Activated T-cell treated with anti-CD3 and anti-CD28 coated beads, Interleukin-2, amount 50 U/mL, for 1 hour (primary cell): ENCODE measurements around the gene ZIC4.

ENCODE experiments used
- DNase-seq: peaks from one replicate; pipeline ENCODE4 v3.0.0-alpha.2; 2020

Gene ZIC4

DNA sequence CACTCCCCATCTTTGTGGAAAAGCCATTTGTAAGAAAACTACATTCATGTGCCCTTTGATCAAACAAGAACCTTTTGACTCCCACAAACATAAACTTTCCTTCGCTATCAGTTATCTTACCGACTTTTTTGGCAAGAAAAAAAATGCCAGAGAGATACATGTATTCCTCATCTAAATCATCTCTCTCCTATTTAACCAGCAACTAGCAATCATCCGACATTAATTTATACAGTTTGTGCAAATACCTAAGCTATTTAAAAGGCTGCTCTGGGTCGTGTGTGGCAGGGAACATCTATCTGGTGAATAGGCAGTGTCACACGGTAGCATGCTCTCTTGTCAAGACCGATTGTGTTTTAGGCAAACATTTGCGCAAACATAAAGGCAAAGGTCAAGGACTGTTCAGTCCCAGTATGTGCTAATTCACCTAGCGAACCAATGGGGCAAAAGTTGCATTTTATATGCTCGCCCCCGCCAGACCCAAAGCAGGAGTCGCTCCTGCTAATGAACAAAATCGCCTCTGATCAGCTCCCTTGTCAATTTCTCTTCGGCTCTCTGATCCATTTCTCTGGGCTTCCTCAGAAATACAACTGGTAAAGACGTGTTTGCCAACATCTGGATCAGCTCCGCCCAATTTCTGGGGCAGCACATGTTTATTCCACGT is 37.7 kb downstream of the ZIC4 start:
- DNase-seq = no peak

DNA sequence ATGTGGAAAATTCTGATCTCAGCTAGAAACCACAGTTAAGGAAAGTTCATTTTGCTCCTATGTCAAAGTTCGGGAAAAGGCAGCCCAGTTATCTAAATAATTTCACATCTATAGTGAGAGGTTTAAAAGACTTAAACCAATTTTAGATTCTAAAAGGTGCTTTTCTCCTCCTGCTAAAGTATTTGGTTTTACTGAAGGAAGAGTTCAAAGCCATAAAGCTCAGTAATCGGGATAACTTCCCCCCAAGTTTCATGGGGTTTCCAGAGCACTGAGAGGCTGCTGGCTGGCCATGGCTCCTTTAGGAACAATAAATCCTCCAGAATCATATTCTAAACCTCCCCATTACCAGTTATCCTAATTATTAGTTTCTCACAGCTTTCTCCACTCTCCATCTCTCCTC is 38.2 kb downstream of the ZIC4 start:
- DNase-seq = no peak

DNA sequence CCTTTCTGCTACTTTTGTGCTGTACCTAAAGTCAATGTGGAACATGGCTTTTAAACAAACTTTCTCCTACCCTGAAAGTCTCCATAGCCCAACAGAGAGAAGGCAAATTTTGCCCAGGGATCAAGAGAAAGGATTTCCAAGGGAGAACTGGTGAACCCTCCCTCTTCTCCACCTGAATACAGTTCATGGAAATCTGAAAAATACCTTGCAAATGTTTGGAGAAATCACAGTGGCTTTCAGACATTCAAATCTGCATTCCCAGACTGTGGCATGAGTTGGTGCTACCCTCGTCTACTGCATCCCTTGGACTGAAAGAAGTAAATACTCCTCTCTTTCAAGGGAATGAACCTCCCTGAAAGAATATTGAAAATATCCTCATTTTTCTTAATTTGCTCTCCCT is 38.7 kb downstream of the ZIC4 start:
- no peak for DNase-seq

DNA sequence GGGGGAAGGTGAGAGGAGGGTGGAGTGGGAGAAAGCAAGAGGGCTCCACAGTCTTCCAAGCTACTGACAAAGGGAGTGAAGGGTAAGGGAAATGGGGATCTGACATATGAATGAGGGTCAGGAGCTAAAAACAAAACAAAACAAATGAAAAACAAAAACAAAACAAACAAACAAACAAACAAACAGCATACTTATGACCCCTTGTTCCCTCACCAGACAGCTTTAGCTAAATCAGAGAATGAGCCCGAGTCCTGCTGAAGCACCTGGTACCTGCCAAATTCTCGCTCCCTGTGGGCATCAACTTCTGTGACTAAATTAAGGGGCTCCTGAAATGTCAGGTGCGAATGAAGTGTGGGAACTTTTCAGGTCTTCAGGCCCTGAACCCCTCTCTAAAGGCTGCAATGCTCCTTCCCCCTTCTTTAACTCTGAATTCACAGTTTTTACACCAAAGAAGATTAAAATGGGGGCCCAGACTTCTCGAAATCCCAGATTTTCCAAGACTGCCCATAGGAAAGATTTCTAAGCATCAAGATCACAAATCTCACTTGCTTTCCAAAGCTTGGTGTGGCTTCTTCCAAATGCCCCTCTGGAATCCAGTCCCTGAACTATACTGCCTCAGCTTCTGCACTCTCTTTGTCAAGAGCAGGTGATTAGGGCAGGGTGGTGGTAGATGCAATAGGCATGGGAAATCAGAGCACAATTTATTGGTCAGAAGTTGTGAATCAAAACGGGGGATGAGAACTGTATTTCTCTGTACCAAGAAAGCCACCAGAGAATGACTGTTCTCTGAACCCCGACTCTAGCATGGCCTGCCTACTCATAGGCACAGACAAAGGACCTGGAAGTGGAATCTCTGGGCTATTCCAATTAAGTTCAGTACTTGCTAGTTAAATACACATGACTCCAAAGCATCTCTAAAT is 40.9 kb downstream of the ZIC4 start:
- DNase-seq = no peak

- no peak for DNase-seq
Measured at GRCh38 chr3:147364771-147365170, 41.6 kb downstream of the ZIC4 start.

- DNase-seq = no peak
Measured at GRCh38 chr3:147361454-147362420, 44.6 kb downstream of the ZIC4 start.

GRCh38 chr3:147360646-147361453 is 45.5 kb downstream of the ZIC4 start:
- DNase-seq = no peak

GRCh38 chr3:147360051-147360439 is 46.3 kb downstream of the ZIC4 start:
- no peak for DNase-seq

GRCh38 chr3:147359177-147360050 is 46.9 kb downstream of the ZIC4 start:
- no peak for DNase-seq

DNA sequence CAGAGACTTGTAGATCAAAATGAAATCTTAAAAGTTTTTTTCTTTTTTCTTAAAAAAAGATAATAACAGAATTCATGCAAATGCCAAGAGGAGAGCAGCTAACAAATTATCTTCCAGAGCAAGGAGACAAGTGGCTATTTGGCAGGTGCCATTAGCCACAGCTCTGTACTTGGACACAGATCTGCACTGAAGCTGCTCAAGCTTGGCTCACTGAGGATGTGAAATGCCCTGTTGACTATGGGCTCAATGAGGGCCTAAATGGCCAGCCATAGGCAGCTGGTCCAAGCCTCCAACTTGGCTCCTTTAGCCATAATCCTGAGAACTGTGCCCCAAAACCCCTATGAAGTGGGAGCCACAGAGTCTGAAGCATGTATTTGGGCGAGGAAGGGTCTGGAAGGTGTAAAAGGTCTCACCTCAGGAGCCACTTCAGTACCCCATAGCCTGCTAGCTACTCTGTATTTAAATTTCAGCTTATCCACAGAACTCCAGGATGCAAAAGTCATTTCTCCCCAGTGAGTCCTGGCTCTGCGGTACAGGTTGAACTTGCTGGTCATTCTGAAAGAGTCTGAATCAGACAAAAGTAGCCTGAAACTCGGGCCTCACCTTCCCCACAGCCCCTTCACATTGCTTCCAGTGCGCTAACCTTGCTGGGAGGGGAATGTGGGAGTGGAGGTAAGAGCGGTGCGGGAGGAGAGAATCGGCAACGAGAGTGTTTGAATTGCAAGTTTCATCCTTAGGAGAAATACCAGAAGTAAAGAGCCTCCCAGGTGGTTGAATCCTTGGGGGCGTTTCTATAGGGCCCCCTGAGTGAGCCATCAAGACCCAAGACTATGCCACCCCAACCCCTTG is 48.0 kb downstream of the ZIC4 start:
- DNase-seq = no peak

DNA sequence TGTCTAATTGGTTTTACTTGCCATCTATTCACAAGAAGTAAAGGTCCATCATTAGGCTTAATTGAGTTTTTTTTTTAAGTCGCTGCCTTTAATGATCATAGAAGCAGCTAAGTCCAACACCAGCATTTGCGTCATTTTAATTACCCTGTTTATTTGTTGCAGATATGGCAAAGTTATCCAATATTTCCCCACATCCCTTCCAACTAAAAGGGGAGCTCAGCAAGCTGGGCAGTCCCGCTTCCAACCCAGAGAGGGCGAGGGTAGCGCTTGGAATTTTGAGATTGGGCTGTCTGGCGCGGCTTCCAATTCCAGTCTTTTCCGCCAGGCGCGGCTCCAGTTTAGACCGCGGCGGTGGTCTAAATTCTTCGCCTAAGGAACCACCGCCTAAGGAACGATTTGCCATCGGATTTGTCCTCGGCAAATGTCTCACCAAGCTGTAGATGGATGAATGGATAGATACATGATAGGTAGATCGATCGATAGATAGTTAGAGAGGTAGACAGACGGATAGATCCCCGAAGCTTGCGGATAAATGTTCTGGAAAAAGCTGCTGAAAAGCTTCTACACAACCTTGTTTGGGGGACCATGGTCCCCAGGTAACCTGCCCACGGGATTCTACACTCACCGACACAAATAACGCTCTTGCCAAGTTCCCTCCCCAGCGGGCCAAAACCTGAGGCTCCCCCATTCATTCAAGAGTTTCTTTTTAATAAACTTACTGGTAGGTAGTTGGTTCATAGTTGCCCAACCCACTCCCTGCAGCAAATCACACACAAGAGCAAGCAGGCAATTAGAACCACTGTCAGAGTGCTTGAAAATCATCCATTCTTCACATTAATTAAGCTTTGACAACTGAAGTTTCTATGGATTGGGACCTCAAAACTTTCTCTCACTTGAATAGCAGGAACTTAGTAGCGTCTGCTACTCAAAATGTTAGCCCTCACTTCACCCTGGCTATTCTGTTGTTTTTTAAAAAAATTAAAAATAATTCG is 49.1 kb downstream of the ZIC4 start:
- no peak for DNase-seq

- no peak for DNase-seq
Measured at GRCh38 chr3:147356145-147356908, 50.0 kb downstream of the ZIC4 start.

- DNase-seq = no peak
Measured at GRCh38 chr3:147355753-147356090, 50.6 kb downstream of the ZIC4 start.

GRCh38 chr3:147355084-147355752 is 51.1 kb downstream of the ZIC4 start:
- DNase-seq = no peak

- DNase-seq = no peak
Measured at GRCh38 chr3:147354623-147355022, 51.7 kb downstream of the ZIC4 start.

DNA sequence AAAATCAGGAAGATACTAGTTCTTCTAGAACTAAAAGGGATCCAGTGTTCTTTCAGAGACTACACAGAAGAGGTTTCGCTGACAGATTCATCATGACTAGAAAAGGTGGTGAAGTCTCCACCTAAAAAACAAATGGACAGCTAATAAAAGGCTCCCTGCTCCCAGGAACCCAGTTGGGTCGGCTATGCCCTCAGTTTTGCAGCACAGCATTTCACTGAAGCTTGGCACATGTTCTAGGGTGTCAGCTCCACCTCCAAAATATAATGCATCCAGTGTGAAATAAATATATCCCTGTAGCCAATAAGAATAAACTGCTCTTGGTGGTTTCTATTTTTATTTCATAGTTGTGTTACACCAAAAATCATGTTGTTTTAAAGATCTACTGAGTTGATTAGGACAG is 55.0 kb downstream of the ZIC4 start:
- no peak for DNase-seq

DNA sequence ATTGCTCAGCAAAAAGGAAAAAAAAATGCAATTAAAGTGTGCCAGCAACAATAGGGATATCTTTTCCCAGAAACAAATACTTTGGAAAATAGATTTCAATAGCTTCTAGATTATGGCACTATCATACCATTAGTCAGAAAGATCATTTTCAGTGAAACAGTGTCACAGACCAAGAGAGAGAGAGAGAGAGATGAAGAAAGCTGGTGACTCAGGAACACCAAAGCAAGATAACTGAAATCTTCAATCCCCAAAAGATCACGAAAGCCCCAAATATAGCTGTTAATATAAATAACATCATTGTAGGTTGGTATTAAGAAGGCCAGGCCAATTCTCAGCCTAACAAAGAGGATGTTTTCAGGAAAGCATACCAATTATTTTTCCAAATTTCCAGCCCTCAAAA is 57.4 kb downstream of the ZIC4 start:
- DNase-seq = no peak

GRCh38 chr3:147343926-147344325 is 62.4 kb downstream of the ZIC4 start:
- no peak for DNase-seq
